PC-9 (cell line): ENCODE measurements around the gene SMIM22. TPM values are rescaled to one million over a fixed set of nuclear protein-coding genes. Genes with fewer than 3 reads are reported as not detected.
A peak's percentile ranks its signal among the peaks of the same experiment; 100 is the strongest.

Experiments used
- BruUV-seq: library from RNA; stranded (reverse); fragments of 400-500 nt; replicated peaks from 2 replicates; lab custom pipeline; 2021; lab: Mats Ljungman, UMichigan
- CTCF ChIA-PET: fragments of 300-600 bp; sonication (Branson Sonifier 250); formaldehyde crosslinking; loops from one replicate; lab custom pipeline; 2022; ENCODE audit warnings: antibody characterized with exemption; lab: Charles Lee
- POLR2A ChIA-PET: fragments of 300-600 bp; sonication (Branson Sonifier 250); formaldehyde crosslinking; loops from one replicate; lab custom pipeline; 2022; ENCODE audit warnings: antibody characterized with exemption; ENCODE audit not compliant: unreplicated experiment; lab: Charles Lee
- DNase-seq, 2 experiments: peaks; one replicate each; pipeline versions ENCODE4 v3.0.0 to v3.0.0-alpha.2; 2015 to 2022; ENCODE audit warnings: mixed read lengths in 1 of 2
- H2AFZ ChIP-seq: fragments of 200-600 bp; sonication (generic); 2 replicates; pipeline ENCODE4 v1.8.1; 2017; ENCODE audit warnings: antibody characterized with exemption
- H3F3A ChIP-seq: fragments of 200-600 bp; sonication (generic); 2 replicates; pipeline ENCODE4 v1.8.1; 2017; ENCODE audit warnings: antibody characterized with exemption, mild to moderate bottlenecking, low read depth; ENCODE audit not compliant: insufficient read depth
- H3K27ac ChIP-seq: fragments of 200-600 bp; sonication (generic); 2 replicates; pipeline ENCODE4 v1.6.1; 2016; ENCODE audit warnings: mixed run types
- H3K27me3 ChIP-seq: fragments of 200-600 bp; sonication (generic); 2 replicates; pipeline ENCODE4 v1.6.1; 2016; ENCODE audit warnings: low read depth, mixed run types; ENCODE audit not compliant: insufficient read depth
- H3K36me3 ChIP-seq: fragments of 200-600 bp; sonication (generic); 2 replicates; pipeline ENCODE4 v1.6.1; 2016; ENCODE audit warnings: low read depth, mixed run types
- H3K4me1 ChIP-seq: fragments of 200-600 bp; sonication (generic); replicated peaks from 2 replicates; pipeline ENCODE4 v1.6.1; 2016; ENCODE audit warnings: mixed run types; ENCODE audit not compliant: insufficient read depth
- H3K4me2 ChIP-seq: fragments of 200-600 bp; sonication (generic); 2 replicates; pipeline ENCODE4 v1.6.1; 2017; ENCODE audit warnings: mixed run types
- H3K4me3 ChIP-seq: fragments of 200-600 bp; sonication (generic); 2 replicates; pipeline ENCODE4 v1.6.1; 2016; ENCODE audit warnings: mixed run types
- H3K79me2 ChIP-seq: fragments of 200-600 bp; sonication (generic); 2 replicates; pipeline ENCODE4 v1.6.1; 2017; ENCODE audit warnings: low read depth, mixed run types
- H3K9me2 ChIP-seq: fragments of 200-600 bp; sonication (generic); 2 replicates; pipeline ENCODE4 v1.8.1; 2017; ENCODE audit warnings: mild to moderate bottlenecking; ENCODE audit not compliant: insufficient read depth
- H3K9me3 ChIP-seq: fragments of 200-600 bp; sonication (generic); 2 replicates; pipeline ENCODE4 v1.8.1; 2016; ENCODE audit warnings: low read depth; ENCODE audit not compliant: insufficient read depth
- H4K20me1 ChIP-seq: fragments of 200-600 bp; sonication (generic); 2 replicates; pipeline ENCODE4 v1.8.1; 2017; ENCODE audit not compliant: insufficient read depth
- CTCF ChIP-seq: fragments of 200-600 bp; sonication (generic); conservative IDR thresholded peaks from 2 replicates; pipeline ENCODE4 v1.6.1; 2017; ENCODE audit warnings: mixed run types, antibody characterized with exemption, mild to moderate bottlenecking, moderate library complexity
- EZH2 ChIP-seq: fragments of 200-600 bp; sonication (generic); IDR thresholded peaks from 2 replicates; pipeline ENCODE4 v1.8.0; 2017; ENCODE audit warnings: antibody characterized with exemption, low read depth
- intact Hi-C: fragments of 100-400 bp; cut with micrococcal nuclease; formaldehyde crosslinking; loops from one replicate; pipeline ENCODE4 v1.10.0; 2022; ENCODE audit not compliant: unreplicated experiment
- total RNA-seq: library from RNA; stranded (reverse); gene quantifications from 2 replicates; pipeline ENCODE4 v1.2.3, GENCODE V29; 2021

Gene SMIM22
- total RNA-seq, 1 experiment from 2014 or later: 134 TPM

GRCh38 chr16:4766875-4767628, 28.1 kb upstream of the SMIM22 start, which contains the start of gene ZNF500:
TSS of gene ZNF500 (minus strand) at chr16:4767162. CDS start at chr16:4765978, 1,184 bp downstream.
- peaks cover 10% of the 10 kb centered on the region for H3K4me1 ChIP-seq
- POLR2A ChIA-PET: interaction anchor here (0.7 kb wide), 1 partner anchor 35 kb away, joined by 3 read pairs; the partner anchor contains the start of gene ROGDI
- peak within 1 kb of the TSS; percentile 68 for H3K27ac ChIP-seq
- H2AFZ ChIP-seq: peak within 1 kb of the TSS; percentile 85
- CTCF ChIA-PET: no interaction called here
- intact Hi-C loops: loop anchor here (5.0 kb wide), 1 partner anchor 190 kb away; the partner anchor contains the start of gene SEC14L5
- H3K9me2 ChIP-seq: no peaks in the 10 kb centered on the region
- peak within 1 kb of the TSS; percentile 89 for H3K4me2 ChIP-seq
- DNase-seq: peak; percentile 89 to 99
- TF ChIP-seq CTCF (no peak), EZH2 (no peak)
- H3K79me2 ChIP-seq: peaks cover 17% of the 10 kb centered on the region
- no peaks in the 10 kb centered on the region for H3K27me3 ChIP-seq
- peaks cover 11% of the 10 kb centered on the region; the same call in 1 of the 2 replicates for H3F3A ChIP-seq
- H4K20me1 ChIP-seq: no peaks in the 10 kb centered on the region
- no peaks in the 10 kb centered on the region for H3K9me3 ChIP-seq
- no peaks in the 10 kb centered on the region for H3K36me3 ChIP-seq
- peak within 1 kb of the TSS; percentile 70 for H3K4me3 ChIP-seq
- BruUV-seq: no TSS peak

- Histone ChIP-seq H3K36me3 (no peaks in the 10 kb centered on the region), H4K20me1 (no peaks in the 10 kb centered on the region), H3K4me2 (peak overlapping the region; percentile 89), H3F3A (peaks cover 11% of the 10 kb centered on the region; the same call in 1 of the 2 replicates), H3K27me3 (no peaks in the 10 kb centered on the region), H3K79me2 (peaks cover 17% of the 10 kb centered on the region), H3K27ac (peak overlapping the region; percentile 68), H3K9me2 (no peaks in the 10 kb centered on the region), H2AFZ (peak overlapping the region; percentile 85), H3K9me3 (no peaks in the 10 kb centered on the region), H3K4me1 (peaks cover 10% of the 10 kb centered on the region), H3K4me3 (peak overlapping the region; percentile 70)
- TSS peak; percentile 53 for BruUV-seq
- ChIA-PET CTCF (no interaction called here), POLR2A (interaction anchor here (0.7 to 1.4 kb wide), 4 partner anchors 12 to 377 kb away, joined by 3 to 4 read pairs (median 4); no protein-coding TSS in a partner anchor)
- DNase-seq: peak; percentile 31 to 66
- intact Hi-C loops: loop anchor here (1.0 to 5.0 kb wide), 4 partner anchors 27 to 189 kb away; partner anchors contain the start of genes ANKS3, DNAAF8, ROGDI and SEC14L5
- TF ChIP-seq CTCF (no peak), EZH2 (no peak)
Measured at GRCh38 chr16:4767872-4768548, 27.2 kb upstream of the SMIM22 start.
